ENCODE data around the gene TSPAN9.

Gene TSPAN9

GRCh38 chr12:3330976-3331510 lies 253.9 kb downstream of the TSPAN9 start:
- Mint-ChIP-seq H3K9me3 (no peaks in the 10 kb centered on the region), H3K4me1 (ENCODE audit: low read depth) (no peaks in the 10 kb centered on the region), H3K36me3 (ENCODE audit: low read depth) (no peaks in the 10 kb centered on the region), H3K4me3 (no peak overlapping the region), H3K27me3 (peaks cover 7% of the 10 kb centered on the region), H3K27ac (no peak overlapping the region)
- DNase-seq, result no peak

- no peak overlapping the region for H3K4me3 Mint-ChIP-seq
- H3K36me3 Mint-ChIP-seq (ENCODE audit: low read depth), result no peaks in the 10 kb centered on the region
- H3K9me3 Mint-ChIP-seq, result no peaks in the 10 kb centered on the region
- H3K27me3 Mint-ChIP-seq, result peaks cover 7% of the 10 kb centered on the region
- H3K27ac Mint-ChIP-seq, result no peak overlapping the region
- no peaks in the 10 kb centered on the region for H3K4me1 Mint-ChIP-seq (ENCODE audit: low read depth)
- DNase-seq, result no peak
Observed at GRCh38 chr12:3332188-3332587, 255.0 kb downstream of the TSPAN9 start.

- peaks cover 10% of the 10 kb centered on the region for H3K27me3 Mint-ChIP-seq
- H3K9me3 Mint-ChIP-seq, result no peaks in the 10 kb centered on the region
Observed at GRCh38 chr12:3333583-3333982, 256.4 kb downstream of the TSPAN9 start.

GRCh38 chr12:3333991-3334391 lies 256.8 kb downstream of the TSPAN9 start:
- Mint-ChIP-seq H3K4me1 (ENCODE audit: low read depth) (no peaks in the 10 kb centered on the region), H3K36me3 (ENCODE audit: low read depth) (no peaks in the 10 kb centered on the region), H3K27me3 (peaks cover 10% of the 10 kb centered on the region), H3K9me3 (no peaks in the 10 kb centered on the region), H3K4me3 (no peak overlapping the region), H3K27ac (no peak overlapping the region)
- no peak for DNase-seq

More at GRCh38 chr12:3333583-3333982, 256.4 kb downstream of the TSPAN9 start:
- H3K4me1 Mint-ChIP-seq (ENCODE audit: low read depth), result no peaks in the 10 kb centered on the region
- H3K4me3 Mint-ChIP-seq, result no peak overlapping the region
- H3K27ac Mint-ChIP-seq, result no peak overlapping the region
- DNase-seq, result no peak
- H3K36me3 Mint-ChIP-seq (ENCODE audit: low read depth), result no peaks in the 10 kb centered on the region

- H3K9me3 Mint-ChIP-seq, result no peaks in the 10 kb centered on the region
- no peak for DNase-seq
- H3K4me3 Mint-ChIP-seq, result no peak overlapping the region
- no peaks in the 10 kb centered on the region for H3K4me1 Mint-ChIP-seq (ENCODE audit: low read depth)
- no peak overlapping the region for H3K27ac Mint-ChIP-seq
- H3K36me3 Mint-ChIP-seq (ENCODE audit: low read depth), result no peaks in the 10 kb centered on the region
- H3K27me3 Mint-ChIP-seq, result peaks cover 12% of the 10 kb centered on the region
Observed at GRCh38 chr12:3335078-3335487, 257.9 kb downstream of the TSPAN9 start.

All from activated T-cell treated with anti-CD3 and anti-CD28 coated beads, Interleukin-2, amount 50 U/mL, for 24 hours (primary cell).